NB4 (cell line): ENCODE data around the gene ETV3L.
"Not testable (repeated sequence)": the region's sequence is repeated elsewhere in the genome, so short reads cannot be mapped to it uniquely, and the experiment has no call there.

Source experiments
- MAX ChIP-seq: IDR thresholded peaks from 2 replicates; pipeline ENCODE4 v1.6.1; 2011; ENCODE audit warnings: low read depth, low read length
- POLR2A ChIP-seq: IDR thresholded peaks from 2 replicates; pipeline ENCODE4 v1.6.1; 2011; ENCODE audit warnings: mild to moderate bottlenecking; ENCODE audit not compliant: insufficient read length; ENCODE audit errors: extremely low read depth
- TF ChIP-seq, protein P1 (sequence below): IDR thresholded peaks from one replicate; pipeline ENCODE4 v1.5.1; 2012; ENCODE audit warnings: low read depth, low read length

- TF ChIP-seq, protein P1, sequence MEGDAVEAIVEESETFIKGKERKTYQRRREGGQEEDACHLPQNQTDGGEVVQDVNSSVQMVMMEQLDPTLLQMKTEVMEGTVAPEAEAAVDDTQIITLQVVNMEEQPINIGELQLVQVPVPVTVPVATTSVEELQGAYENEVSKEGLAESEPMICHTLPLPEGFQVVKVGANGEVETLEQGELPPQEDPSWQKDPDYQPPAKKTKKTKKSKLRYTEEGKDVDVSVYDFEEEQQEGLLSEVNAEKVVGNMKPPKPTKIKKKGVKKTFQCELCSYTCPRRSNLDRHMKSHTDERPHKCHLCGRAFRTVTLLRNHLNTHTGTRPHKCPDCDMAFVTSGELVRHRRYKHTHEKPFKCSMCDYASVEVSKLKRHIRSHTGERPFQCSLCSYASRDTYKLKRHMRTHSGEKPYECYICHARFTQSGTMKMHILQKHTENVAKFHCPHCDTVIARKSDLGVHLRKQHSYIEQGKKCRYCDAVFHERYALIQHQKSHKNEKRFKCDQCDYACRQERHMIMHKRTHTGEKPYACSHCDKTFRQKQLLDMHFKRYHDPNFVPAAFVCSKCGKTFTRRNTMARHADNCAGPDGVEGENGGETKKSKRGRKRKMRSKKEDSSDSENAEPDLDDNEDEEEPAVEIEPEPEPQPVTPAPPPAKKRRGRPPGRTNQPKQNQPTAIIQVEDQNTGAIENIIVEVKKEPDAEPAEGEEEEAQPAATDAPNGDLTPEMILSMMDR, result not testable (repeated sequence)
- not testable (repeated sequence) for TF ChIP-seq POLR2A, MAX
Measured at GRCh38 chr1:157055729-157056128, 43.9 kb downstream of the ETV3L start.
